ENCODE data around the gene LDLRAD3. TPM values are rescaled to one million over a fixed set of nuclear protein-coding genes. Genes with fewer than 3 reads are reported as not detected.

Gene LDLRAD3
- total RNA-seq, 1 donor from 2014 or later, result 8.6 TPM

DNA sequence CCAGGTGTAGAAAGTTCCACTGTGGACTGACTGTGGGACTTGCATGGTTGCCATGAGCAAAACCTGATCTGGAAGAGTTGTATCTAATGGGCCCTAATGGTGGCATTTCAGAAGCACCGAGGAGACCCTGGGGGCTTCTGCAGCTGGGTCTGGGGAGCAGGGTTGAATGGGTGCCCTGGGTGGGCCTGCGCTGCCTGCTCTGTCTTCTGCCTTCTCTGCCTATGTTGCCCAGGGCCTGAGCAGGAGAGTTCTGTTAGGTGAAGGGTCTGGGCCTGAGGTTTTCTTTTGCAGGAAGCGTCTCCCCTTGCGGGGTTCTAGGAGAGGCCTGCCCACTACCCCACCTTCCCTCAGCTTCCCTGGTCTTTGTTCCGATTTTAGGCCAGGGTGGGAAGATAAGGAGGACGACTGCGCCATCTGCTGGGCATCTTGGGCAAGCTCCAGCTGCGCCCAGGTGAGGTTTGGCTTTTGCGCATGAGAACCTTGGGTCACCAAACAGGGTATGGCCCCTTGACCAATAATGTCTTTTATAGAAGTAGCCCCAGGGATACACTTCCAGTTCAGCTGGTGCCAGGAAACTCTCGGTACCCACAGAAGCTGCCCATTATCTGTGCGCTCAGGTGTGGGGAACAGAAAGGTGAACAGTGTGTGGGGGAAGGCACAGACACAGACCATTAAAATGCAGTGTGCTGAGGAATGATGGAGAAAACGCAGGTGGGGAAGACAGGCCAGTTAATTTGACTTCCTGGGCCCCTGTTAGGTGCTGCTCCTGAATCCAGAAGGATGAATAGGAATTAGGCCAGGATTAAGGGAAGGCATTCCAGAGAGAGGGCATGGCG, 322.1 kb downstream of the LDLRAD3 start:
- DNase-seq (ENCODE audit: low spot score), result no peak
- H3K27ac Mint-ChIP-seq (ENCODE audit: unreplicated experiment), result no peak overlapping the region

GRCh38 chr11:36266767-36267166, 322.9 kb downstream of the LDLRAD3 start:
- Mint-ChIP-seq H3K27ac (ENCODE audit: unreplicated experiment) (no peak overlapping the region), H3K27me3 (ENCODE audit: low read depth) (peaks cover 10% of the 10 kb centered on the region), H3K4me1 (ENCODE audit: low read depth) (no peaks in the 10 kb centered on the region), H3K36me3 (ENCODE audit: low read depth) (peaks cover 17% of the 10 kb centered on the region), H3K4me3 (ENCODE audit: unreplicated experiment) (no peak overlapping the region), H3K9me3 (ENCODE audit: low read depth) (no peaks in the 10 kb centered on the region)
- no peak for DNase-seq (ENCODE audit: low spot score)
- TF ChIP-seq, protein P1, sequence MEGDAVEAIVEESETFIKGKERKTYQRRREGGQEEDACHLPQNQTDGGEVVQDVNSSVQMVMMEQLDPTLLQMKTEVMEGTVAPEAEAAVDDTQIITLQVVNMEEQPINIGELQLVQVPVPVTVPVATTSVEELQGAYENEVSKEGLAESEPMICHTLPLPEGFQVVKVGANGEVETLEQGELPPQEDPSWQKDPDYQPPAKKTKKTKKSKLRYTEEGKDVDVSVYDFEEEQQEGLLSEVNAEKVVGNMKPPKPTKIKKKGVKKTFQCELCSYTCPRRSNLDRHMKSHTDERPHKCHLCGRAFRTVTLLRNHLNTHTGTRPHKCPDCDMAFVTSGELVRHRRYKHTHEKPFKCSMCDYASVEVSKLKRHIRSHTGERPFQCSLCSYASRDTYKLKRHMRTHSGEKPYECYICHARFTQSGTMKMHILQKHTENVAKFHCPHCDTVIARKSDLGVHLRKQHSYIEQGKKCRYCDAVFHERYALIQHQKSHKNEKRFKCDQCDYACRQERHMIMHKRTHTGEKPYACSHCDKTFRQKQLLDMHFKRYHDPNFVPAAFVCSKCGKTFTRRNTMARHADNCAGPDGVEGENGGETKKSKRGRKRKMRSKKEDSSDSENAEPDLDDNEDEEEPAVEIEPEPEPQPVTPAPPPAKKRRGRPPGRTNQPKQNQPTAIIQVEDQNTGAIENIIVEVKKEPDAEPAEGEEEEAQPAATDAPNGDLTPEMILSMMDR (IDR thresholded peaks at IDR 0.05), result no peak

More for the DNA sequence above, 322.1 kb downstream of the LDLRAD3 start:
- Mint-ChIP-seq H3K27me3 (ENCODE audit: low read depth) (peaks cover 18% of the 10 kb centered on the region), H3K36me3 (ENCODE audit: low read depth) (peaks cover 9% of the 10 kb centered on the region), H3K9me3 (ENCODE audit: low read depth) (no peaks in the 10 kb centered on the region), H3K4me1 (ENCODE audit: low read depth) (no peaks in the 10 kb centered on the region), H3K4me3 (ENCODE audit: unreplicated experiment) (no peak overlapping the region)
- TF ChIP-seq, protein P1 (IDR thresholded peaks at IDR 0.05), result peak; percentile 97

DNA sequence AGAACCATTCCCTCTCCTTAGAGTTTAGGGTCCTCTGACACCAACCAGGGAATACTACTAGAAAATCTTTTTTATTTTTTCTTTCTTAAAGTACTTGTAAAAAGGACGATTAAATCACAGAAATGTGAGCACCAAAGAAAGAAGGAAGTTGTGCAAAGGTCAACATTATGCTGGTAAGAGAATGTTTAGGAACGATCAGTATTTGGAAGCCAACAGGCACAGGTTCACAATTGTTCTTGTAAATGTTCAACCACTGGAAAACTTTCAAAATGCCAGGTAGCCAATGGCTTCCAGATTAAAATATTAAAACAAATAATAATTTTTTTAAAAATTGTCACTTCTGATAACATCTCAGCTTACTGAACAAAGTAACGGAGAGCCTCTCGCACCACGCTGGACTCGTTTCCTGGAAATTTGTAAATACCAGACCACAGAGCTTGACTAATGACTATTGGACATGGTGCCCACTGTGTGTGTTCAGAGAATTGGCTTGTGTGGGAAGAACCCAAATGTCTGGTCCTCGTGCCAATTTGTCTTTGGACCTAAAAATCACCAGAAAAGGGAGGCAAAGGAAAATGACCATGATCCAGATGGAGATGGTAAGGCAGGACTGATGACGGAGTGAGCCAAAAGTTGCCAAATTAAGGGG, 324.6 kb downstream of the LDLRAD3 start:
- H3K4me3 Mint-ChIP-seq (ENCODE audit: unreplicated experiment), result no peak overlapping the region
- DNase-seq (ENCODE audit: low spot score), result no peak
- TF ChIP-seq, protein P1 (IDR thresholded peaks at IDR 0.05), result no peak
- peaks cover 6% of the 10 kb centered on the region for H3K27me3 Mint-ChIP-seq (ENCODE audit: low read depth)
- peaks cover 29% of the 10 kb centered on the region for H3K36me3 Mint-ChIP-seq (ENCODE audit: low read depth)
- no peaks in the 10 kb centered on the region for H3K9me3 Mint-ChIP-seq (ENCODE audit: low read depth)
- no peaks in the 10 kb centered on the region for H3K4me1 Mint-ChIP-seq (ENCODE audit: low read depth)
- no peak overlapping the region for H3K27ac Mint-ChIP-seq (ENCODE audit: unreplicated experiment)

DNA sequence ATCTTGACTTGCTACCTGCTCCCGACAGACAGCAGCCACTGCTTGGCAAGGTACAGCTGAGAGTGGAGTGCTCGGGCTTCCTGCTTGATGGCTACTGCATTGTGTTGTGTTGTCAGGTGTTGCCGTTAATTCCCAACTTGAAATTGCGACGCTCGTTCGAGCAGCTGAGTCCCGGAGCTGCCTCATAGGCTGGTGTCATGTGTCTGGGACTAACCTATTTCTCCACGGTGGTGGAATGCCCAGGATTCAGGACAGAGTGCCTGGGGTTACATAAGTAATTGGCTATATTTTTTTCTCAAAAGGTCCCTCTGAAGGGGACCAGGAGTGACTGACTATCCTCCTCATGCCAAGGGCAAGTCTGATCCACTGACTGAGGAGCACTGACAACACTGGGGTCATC, 326.8 kb downstream of the LDLRAD3 start:
- Mint-ChIP-seq H3K36me3 (ENCODE audit: low read depth) (peaks cover 38% of the 10 kb centered on the region), H3K4me3 (ENCODE audit: unreplicated experiment) (no peak overlapping the region), H3K4me1 (ENCODE audit: low read depth) (no peaks in the 10 kb centered on the region), H3K27ac (ENCODE audit: unreplicated experiment) (no peak overlapping the region), H3K9me3 (ENCODE audit: low read depth) (no peaks in the 10 kb centered on the region), H3K27me3 (ENCODE audit: low read depth) (no peaks in the 10 kb centered on the region)
- TF ChIP-seq, protein P1 (IDR thresholded peaks at IDR 0.05), result no peak
- DNase-seq (ENCODE audit: low spot score), result no peak

DNA sequence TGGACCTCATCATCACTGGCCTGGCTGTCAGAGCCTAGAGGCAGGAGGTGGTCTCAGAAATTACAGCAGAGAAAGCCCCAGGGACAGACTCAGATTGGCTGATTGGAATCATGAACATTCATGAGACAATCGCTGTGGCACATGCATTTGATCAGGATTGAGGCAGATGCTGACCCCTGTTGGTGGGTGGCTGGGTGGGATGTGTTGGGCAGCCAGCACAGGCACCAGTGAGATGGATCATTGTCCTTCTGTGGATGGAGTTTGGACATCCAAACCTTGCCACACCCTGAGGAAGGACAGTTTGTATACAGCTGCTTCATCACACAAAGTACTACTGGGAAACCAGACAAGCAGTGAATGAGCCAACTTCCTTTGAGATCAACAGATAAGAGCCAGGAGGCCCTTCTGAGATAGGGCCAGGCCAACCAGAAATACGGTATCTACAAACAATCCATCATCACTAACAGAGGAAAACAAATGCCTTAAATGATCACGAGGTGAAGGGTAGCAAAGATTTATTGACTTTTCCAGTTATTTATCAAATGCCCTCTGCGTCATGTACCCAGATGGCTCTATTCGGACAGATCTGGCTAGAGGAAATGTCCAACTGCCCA, 328.0 kb downstream of the LDLRAD3 start:
- no peaks in the 10 kb centered on the region for H3K27me3 Mint-ChIP-seq (ENCODE audit: low read depth)
- no peak for DNase-seq (ENCODE audit: low spot score)
- TF ChIP-seq, protein P1 (IDR thresholded peaks at IDR 0.05), result no peak
- H3K27ac Mint-ChIP-seq (ENCODE audit: unreplicated experiment), result no peak overlapping the region
- H3K36me3 Mint-ChIP-seq (ENCODE audit: low read depth), result peaks cover 40% of the 10 kb centered on the region
- no peaks in the 10 kb centered on the region for H3K9me3 Mint-ChIP-seq (ENCODE audit: low read depth)
- no peaks in the 10 kb centered on the region for H3K4me1 Mint-ChIP-seq (ENCODE audit: low read depth)
- no peak overlapping the region for H3K4me3 Mint-ChIP-seq (ENCODE audit: unreplicated experiment)
